GM18526 (cell line): ENCODE data around the gene IGF2BP2.

Experiments
- POLR2A ChIP-seq: IDR thresholded peaks from 3 replicates; pipeline ENCODE4 v1.6.1; 2011; ENCODE audit not compliant: insufficient read length; ENCODE audit errors: extremely low read depth

IGF2BP2 gene

GRCh38 chr3:185737020-185737419, 87.8 kb downstream of the IGF2BP2 start:
- no peak for TF ChIP-seq POLR2A

- TF ChIP-seq POLR2A: no peak
Measured at GRCh38 chr3:185734725-185735096, 90.1 kb downstream of the IGF2BP2 start.

GRCh38 chr3:185733980-185734724, 90.7 kb downstream of the IGF2BP2 start:
- TF ChIP-seq POLR2A: no peak

GRCh38 chr3:185732782-185733181, 92.1 kb downstream of the IGF2BP2 start:
- TF ChIP-seq POLR2A: no peak

GRCh38 chr3:185730550-185730949, 94.3 kb downstream of the IGF2BP2 start:
- no peak for TF ChIP-seq POLR2A

GRCh38 chr3:185729337-185730055, 95.3 kb downstream of the IGF2BP2 start:
- no peak for TF ChIP-seq POLR2A

- TF ChIP-seq POLR2A: no peak
Measured at GRCh38 chr3:185728630-185729336, 96.1 kb downstream of the IGF2BP2 start.

- TF ChIP-seq POLR2A: no peak
Measured at GRCh38 chr3:185727873-185728272, 97.0 kb downstream of the IGF2BP2 start.

- no peak for TF ChIP-seq POLR2A
Measured at GRCh38 chr3:185726254-185726967, 98.4 kb downstream of the IGF2BP2 start.

- no peak for TF ChIP-seq POLR2A
Measured at GRCh38 chr3:185724761-185725160, 100.1 kb downstream of the IGF2BP2 start.

GRCh38 chr3:185724251-185724650, 100.6 kb downstream of the IGF2BP2 start:
- no peak for TF ChIP-seq POLR2A

GRCh38 chr3:185722881-185723280, 102.0 kb downstream of the IGF2BP2 start:
- no peak for TF ChIP-seq POLR2A

GRCh38 chr3:185721970-185722369, 102.9 kb downstream of the IGF2BP2 start:
- no peak for TF ChIP-seq POLR2A

GRCh38 chr3:185720326-185720725, 104.5 kb downstream of the IGF2BP2 start:
- TF ChIP-seq POLR2A: no peak
